GM21825 (cell line): ENCODE measurements around the gene IRF2BP1.
"Not testable (repeated sequence)": the region's sequence is repeated elsewhere in the genome, so short reads cannot be mapped to it uniquely, and the experiment has no call there.

ENCODE experiments used
- ATAC-seq: cut with Tn5 transposase; IDR thresholded peaks from one replicate; pipeline ENCODE4 v1.9.1; 2021; ENCODE audit warnings: mild to moderate bottlenecking, moderate library complexity; ENCODE audit not compliant: unreplicated experiment

Gene IRF2BP1

DNA sequence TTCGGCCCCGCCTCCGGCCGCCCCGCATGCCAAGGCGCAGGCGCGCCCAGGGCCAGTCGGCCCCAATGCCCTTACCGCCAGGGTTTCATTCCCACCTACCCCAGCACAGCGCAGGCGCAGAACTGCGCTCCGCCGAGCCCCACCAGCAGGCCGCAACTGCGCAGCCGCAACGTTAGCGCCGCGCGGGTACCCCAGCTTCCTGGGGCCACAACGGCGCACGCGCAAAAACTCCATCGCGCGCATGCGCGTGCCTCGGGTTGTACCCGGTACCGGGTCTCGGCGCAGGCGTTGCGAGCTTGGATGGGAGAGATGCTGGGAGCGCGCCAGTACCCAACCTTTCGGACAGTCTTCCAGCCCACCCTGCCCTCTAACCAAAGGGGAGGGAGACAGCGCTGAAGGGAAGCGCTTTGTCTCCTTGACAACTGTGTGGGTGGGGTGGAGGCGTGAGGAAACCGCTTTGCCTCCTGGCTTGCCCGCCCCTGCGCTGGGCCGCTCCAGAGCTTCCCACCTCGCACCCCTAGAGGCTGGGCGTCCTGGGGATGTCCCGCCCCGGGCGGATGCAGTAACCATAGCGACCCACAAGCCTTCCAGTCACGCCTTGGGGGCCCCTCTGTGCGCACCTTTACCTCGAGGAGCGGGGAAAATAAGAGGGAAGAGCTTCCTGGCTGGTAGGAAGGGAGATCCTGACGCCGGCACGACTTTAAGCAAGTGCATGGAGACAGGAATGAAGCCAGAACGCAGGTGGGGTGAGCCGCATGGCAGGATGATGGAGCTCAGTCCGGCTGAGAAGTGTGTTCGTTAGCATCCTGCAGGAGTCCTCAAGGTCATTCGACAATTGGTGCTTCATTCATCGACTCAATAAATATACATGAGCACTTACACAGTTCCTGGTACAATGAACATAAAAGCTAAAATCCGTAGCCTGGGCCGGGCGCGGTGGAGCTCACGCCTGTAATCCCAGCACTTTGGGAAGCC is 17.0 kb upstream of the IRF2BP1 start:
- peak; percentile 81 for ATAC-seq

DNA sequence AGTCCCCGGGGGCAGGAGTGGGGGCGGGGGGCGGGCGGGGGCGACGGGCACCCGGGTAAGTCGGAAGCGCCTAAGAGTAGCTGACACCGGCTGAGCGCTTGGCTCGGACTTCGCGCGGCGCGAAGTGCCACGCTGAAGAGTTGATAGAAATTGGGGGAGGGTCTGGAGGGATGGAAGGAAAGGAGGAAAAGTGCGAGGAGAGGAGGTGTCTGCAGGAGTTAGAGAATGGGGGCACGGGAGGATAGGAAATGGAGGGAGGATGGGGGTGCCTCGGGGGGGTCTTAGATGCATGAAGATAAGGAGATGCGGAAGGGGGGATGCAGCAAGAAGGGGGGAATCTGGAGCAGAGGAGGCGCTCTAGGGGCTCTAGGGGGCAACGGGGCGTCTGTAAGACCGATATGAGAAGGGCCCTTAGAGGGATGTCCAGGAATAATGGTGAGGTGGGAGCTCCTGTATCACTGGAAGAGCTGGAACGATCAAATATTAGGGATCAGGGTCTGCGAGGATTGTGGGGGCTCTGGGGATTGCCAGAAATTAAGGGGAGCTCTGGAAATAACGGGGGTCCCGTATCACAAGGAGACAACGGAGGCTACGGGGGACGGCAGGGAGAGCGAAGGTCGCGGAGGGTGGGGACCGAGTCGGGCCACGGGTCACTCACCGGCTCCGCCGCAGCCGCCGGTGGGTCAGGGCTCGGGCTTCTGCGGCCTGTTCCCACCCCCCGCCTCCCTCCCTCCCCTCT is 16.1 kb upstream of the IRF2BP1 start, which contains the start of gene MYPOP:
Gene MYPOP, minus strand, starts transcription at position 702 of the 739 bp plus-strand sequence. CDS start 840 bp downstream, outside the sequence.
- no peak for ATAC-seq

DNA sequence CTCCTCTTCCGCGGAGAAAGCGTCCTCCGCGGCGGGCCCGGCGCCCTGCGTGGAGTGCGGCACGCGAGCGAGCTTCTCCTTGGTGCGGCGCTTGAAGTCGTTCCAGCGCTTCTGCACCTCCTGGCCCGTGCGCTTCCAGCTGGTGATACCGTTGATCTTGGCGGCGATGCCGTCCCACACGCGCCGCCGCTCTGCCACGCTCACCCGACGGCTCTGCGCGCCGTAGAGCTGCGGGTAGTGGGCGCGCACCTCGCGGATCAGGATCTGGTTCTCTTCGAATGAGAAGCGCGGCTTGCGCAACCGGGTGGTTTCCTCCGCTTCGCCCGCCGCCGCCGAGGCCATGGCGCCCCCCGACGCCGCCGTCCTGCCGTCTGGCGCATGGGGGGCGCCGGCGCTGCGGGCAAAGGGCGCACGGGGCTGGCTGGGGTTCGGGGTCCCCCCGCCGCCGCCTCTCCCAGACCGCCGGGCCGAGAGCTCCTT is 15.5 kb upstream of the IRF2BP1 start:
- ATAC-seq = no peak

DNA sequence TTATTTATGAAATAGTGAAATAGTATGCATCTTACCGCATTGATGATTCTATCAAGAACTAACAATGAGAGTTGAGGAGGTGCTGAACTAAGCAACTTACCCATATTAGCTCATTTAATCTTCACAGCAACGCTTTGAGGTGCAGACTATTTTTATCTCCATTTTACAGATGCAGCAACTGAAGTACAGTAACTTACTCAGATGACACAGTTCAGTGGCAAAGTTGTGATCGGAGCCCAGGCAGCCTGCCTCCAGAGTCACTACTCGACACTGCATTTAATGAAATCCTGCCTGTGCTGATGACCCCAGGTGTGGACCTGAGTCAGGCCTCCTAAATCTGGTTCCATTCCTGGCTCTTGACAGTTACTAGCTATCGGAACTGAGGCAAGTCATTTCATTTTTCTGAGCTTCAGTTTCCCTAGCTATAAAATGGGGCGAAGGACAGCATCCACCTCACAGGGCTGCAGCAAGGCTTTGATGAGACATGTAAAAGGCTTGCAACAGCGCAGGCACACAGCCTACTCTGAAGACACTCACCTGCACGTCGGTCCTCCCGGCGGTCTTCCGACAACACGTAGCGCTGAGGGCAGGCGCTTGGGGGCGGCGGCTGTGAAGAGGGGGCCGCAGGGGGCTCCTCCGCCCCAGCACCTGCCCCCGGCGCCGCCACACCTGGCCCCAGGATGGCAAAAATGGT is 14.9 kb upstream of the IRF2BP1 start:
- ATAC-seq = no peak

DNA sequence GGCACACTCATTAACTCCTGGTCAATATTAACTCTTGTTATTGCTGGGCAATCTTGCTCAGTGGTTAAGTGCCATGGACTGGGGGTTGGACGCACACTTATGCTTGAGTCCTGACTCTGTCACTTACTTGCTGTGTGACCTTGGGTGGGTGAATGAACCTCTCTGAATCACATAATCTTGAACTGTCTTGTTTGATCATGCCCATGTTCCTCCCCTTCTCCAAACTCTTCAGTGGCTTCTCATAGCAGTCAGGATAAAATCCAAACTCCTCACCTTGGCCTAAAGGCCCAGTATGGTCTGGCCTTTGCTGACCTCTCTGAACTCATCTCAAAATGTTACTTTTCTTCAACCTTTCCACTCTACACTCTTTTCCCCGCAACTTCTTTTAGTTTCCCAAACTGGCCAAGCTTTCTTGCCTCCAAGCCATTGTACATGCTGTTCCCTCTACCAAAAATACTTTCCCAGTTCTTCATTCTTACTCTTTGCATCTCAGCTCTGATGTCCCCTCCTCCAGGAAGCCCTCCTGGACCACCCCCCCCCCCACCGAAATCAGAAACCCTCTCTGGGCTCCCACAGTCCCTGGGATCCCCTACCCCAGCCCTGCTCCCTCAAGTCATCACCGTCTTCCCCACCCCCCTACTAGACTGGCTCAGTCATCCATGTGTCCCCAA is 14.1 kb upstream of the IRF2BP1 start:
- no peak for ATAC-seq

DNA sequence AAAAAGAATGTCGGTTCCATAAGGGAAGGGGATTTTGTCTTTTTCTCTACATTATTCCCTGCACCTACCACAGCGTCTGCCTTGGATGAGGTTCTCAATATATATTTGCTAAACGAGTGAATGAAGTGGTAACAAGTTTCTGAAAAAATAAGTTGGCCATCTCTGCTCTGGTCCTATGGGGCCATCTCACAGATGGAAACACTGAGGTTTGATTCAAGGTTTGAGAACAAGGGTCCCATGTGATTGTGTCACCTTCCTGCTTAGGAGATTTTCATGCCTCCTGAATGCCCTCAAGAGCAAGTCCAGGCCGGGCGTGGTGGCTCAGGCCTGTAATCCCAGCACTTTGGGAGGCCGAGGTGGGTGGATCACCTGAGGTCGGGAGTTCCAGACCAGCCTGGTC is 13.3 kb upstream of the IRF2BP1 start:
- no peak for ATAC-seq

DNA sequence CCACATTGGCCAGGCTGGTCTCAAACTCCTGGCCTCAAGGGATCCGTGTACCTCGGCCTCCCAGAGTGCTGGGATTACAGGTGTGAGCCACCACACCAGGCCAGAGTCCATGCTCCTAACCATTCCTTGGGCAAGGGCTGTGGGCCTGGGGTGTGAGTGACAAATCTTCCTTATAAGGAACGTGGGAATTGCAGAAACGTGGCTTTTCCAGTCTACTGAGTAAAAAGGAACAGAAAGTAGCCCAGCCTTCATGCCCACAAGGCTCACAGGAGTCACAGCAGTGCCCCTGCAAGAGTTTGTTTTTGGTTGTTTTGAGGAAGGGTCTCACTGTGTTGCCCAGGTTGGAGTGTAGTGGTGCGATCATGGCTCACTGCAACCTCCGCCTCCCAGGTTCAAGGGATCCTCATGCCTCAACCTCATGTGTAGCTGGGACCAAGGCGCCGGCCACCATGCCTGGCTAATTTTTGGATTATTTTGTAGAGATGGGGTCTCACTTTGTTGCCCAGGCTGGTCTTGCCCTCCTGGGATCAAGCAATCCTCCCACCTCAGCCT is 11.4 kb upstream of the IRF2BP1 start:
- ATAC-seq = no peak

DNA sequence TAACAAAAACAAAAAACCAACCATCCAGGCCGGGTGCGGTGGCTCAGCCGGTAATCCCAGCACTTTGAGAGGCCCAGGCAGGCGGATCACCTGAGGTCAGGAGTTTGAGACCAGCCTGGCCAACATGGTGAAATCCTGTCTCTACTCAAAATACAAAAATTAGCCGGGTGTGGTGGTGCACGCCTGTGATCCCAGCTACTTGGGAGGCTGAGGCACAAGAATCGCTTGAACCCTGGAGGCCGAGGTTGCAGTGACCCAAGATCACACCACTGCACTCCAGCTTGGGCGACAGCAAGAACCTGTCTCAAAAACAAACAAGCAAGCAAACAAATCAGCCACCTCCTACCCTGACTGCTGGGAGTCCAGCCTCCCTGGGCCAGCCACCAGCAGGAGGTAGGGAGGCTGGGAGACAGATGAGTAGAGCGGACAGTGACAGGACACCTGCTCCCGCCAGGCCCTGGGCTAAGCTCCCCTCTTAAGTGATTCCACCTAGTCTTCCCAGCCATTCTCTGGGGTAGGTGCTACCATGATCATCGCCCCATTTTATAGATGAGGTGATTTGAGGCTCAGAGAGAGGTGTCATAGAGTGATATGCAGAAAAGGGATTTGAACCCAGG is 10.2 kb upstream of the IRF2BP1 start:
- not testable (repeated sequence) for ATAC-seq

DNA sequence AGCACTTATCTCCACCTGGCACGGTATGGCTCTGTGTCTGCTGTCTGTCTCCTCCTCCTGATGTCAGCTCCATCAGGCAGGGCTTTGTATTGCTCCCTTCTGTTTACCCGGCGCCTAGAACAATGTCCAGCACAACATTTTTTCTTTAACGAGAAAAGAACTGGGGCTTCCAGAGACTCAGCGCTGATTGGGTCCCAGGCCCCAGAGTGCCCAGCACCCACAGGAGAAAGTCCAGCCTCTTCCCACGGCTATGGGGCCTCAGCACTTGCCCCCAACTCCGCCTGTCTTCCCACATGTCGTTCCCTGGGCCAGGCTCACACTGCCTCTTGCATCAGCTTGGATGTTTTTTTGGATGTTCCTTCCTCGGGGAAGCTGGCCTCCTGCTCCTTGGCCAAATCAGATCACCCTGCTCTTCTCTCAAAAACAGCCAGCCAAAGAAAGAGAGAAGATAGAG is 9.6 kb upstream of the IRF2BP1 start:
- ATAC-seq = no peak

DNA sequence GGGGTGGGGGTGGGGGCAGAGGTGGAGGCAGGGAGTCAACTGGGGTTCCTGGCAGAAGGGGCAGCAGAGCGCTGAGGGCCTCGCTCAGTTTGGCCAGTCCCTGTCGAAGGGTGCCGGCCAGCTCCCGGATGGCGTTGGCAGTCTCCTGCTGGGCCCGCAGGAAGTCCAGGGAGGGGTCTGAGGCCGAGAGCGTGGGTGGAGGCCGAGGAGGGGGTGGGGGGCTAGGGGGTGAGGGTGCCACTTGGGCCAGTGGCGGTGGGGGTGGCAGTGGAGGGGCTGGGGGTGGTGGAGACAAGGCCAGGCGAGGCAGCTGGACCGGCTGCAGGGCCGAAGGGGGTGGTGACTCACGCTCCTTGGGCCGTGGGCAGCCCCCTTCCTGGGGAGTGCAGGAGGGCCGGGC is 4.9 kb upstream of the IRF2BP1 start:
- no peak for ATAC-seq

DNA sequence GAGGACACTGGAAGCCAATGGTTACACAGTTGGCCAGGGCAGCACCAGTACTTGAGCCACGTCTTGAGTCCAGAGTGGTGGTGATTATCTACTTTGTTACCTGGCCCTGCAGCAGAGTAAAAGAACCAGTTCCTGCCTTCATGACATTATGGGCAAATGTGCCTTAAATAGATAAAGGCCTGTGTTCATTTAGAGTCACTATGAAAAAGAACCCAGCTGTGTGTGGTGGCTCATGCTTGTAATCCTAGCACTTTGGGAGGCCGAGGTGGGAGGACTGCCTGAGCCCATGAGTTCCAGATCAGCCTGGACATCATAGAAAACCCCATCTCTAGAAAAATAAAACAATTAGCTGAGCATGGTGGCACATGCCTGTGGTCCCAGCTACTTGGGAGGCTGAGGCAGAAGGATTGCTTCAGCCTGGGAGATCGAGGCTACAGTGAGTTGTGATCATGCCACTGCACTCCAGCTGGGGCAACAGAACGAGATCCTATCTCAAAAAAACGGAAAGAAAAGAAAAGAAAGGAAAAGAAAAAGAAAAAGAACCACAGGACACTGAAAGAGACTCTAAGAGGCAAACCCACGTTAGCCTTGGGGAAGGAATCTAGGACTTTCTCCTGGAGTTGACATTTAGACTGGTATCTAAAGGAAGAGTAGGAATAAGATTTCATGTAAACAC is 3.4 kb upstream of the IRF2BP1 start:
- no peak for ATAC-seq

DNA sequence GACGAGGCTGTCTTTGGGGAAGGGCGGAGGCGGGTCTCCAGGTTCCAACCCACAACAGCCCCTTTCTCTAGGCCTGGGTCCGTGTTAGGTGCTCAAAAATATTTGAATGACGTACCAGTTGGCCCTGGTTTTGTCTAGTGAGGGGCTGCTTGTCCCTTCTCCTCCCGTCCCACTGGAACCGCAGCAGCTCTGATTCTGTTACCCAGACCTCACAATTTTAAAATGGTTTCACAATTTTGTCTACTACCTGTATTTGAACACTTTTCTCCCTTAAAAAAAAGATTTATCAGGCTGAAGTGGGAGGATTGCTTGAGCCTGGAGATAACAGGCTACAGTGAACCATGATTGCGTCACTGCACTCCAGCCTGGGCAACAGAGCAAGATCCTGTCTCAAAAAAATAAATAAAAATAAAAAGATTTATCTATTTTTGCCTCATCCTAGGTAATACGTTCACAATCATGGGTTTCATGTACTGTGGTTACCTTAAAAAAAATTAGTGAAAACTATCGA is 1.3 kb upstream of the IRF2BP1 start:
- no peak for ATAC-seq

DNA sequence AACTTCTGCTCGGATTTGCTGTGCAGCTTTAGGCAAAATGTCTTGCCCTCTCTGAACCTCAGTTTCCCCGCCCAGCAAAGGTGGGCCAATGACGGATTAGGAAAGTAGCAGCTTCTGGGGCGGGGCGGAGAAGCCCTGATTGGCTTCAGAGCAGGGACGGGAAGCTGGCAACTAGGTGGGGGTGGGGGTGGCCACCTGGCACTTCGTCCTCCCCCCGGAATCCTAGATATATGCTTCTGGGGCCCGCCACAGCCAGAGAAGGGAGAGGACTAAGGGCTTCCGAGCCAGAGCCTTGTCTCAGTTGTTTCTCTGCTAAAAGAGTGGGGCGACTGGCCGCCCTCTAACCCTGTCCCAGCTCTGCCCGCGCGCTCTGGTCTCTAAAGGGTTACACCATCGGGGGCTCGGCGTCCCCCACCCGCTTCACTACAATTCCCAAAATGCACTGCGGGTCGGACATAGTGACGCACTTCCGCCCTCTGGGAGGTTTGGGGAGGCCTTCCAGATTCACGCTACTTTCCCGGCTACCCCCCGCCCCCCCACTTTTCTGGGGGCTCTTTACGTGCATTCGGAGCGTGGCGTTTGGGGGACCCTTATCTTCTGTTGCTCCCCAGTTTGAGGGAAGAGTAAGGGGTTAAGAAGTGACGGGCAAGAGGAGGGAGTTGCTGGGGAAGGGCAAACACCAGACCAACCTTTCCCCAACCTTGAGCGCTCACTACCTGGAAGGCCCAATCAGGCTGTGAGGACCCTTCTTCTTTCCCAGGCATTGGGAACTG is 672 bp upstream of the IRF2BP1 start:
- ATAC-seq = peak; percentile 48

DNA sequence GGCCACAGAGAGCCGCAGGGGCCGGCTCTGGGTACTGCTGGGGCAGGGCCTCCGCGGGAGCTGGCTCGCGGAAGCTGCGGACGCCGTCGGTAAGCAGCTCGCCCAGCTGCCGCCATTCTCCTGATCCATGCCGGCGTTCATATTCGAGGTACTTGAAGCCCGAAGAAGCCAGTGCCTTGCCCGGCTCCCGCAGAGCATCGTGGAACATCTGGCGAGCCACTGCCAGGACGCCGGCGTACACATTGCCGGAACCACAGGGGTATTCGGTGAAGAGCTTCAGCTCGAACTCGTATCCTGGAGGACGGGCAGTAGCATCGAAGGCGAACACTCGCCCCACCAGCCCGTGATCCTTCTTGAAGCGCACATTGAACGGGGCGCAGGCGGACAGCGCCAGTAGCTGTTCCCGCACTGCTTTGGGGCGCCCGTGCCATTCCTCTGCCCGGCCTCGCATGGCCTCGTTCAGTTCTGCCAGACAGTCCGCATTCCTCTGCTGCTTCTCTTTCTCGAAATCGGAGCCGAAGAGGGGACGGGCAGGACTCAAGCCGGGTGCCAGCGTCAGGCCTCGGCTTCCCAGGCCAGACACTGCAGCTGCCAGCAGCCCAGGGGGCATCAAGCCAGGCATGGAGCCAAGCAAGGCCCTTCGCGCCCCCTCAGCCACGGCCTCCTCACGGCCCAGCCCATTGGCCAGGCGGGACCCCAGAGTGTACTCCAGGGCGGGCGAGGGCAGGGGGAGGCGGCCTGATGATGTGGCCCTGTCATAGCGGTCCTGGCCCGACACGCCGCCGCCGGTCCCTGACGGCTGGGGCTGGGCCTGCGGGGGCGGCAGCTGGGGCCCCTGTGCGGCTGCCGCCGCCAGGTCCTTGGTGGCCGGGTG is 1.0 kb downstream of the IRF2BP1 start:
- ATAC-seq = peak; percentile 1

DNA sequence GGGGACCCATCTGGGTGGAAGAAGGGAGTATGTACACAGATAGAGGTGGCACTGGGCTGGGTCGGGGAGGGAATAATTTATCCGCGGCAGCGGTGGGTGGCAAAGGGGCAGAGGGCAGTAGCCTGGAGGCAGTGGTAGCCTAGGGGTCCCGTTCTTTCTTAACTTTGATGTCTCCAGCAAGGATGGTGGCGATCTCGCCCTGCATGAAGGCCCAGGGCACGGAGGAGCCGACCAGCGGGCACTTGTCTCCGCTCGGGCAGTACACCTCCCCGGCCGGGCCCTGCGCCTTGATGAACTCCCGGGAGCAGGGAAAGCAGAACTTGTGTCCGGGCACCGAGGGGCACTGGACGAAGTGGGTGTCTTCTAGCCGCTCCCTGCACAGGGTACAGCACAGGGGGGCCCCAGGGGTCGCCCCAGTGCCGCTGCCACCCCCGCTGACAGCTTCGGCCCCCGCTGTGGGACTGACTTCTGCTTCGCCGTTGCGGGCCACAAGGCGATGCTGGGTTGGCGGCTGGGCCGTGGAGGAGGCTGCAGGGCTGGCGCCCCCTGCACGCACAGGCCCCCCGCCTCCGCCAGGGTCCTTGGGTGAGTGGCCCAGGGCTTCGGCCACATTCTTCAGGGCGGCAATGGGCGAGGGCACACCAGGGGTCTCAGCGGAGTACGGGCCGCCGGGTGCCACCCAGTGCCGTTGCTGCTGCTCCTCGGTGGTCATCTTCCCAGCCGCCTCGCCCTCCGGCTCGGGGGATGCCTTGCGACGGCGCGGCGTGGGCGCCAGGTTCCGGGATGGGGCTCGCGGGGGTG is 1.9 kb downstream of the IRF2BP1 start:
- ATAC-seq = no peak

DNA sequence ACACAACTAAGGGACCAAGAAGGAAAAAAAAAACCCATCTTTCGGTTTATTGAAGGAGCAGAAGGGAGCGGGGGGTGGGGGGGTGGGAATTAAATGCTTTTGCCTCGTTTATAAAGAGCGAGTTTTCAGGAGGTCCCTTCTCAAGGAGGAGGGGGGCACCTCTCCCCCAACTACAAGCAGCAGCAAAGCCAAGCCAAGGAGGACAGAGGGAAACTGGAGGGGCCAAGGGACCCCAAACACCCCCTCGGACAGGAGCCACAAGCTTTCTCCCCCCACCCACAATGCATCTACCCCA is 2.4 kb downstream of the IRF2BP1 start:
- ATAC-seq = no peak
